Measurements from ENCODE around the gene ABCC1.

The ABCC1 gene

DNA sequence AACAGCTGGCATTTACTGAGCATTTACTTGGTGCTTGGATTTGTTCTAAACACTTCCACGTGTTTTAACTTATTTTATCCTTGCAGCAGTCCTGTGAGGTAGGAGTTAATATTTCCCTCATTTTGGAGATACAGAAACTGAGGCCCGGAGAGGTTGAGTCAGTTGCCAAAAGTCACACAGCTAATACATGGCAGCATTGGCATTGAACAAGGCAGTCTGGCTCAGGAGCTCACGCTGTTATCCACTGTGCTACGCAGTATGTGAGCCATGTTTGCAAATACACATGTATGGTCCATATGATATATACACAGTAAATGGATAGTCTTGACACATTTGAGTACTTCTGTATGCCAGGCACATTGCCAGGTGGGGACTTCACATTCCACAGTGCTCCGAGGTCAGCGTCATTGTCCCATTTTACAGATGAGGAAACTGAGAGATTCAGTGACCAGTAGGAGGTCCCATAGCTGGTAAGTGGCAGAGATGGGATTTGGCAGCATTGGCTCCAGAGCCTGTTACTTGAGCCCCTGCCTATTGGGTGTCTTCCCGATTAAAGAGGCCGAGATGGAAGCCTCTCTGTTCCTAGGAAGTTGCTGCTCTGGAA, 163.1 kb downstream of the ABCC1 start:
- TF ChIP-seq, protein P1, sequence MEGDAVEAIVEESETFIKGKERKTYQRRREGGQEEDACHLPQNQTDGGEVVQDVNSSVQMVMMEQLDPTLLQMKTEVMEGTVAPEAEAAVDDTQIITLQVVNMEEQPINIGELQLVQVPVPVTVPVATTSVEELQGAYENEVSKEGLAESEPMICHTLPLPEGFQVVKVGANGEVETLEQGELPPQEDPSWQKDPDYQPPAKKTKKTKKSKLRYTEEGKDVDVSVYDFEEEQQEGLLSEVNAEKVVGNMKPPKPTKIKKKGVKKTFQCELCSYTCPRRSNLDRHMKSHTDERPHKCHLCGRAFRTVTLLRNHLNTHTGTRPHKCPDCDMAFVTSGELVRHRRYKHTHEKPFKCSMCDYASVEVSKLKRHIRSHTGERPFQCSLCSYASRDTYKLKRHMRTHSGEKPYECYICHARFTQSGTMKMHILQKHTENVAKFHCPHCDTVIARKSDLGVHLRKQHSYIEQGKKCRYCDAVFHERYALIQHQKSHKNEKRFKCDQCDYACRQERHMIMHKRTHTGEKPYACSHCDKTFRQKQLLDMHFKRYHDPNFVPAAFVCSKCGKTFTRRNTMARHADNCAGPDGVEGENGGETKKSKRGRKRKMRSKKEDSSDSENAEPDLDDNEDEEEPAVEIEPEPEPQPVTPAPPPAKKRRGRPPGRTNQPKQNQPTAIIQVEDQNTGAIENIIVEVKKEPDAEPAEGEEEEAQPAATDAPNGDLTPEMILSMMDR (IDR thresholded peaks at IDR 0.05; ENCODE audit: low read depth, low read length) = no peak
- H3K4me3 ChIP-seq (ENCODE audit: low read depth, low read length) = no peak overlapping the region

DNA sequence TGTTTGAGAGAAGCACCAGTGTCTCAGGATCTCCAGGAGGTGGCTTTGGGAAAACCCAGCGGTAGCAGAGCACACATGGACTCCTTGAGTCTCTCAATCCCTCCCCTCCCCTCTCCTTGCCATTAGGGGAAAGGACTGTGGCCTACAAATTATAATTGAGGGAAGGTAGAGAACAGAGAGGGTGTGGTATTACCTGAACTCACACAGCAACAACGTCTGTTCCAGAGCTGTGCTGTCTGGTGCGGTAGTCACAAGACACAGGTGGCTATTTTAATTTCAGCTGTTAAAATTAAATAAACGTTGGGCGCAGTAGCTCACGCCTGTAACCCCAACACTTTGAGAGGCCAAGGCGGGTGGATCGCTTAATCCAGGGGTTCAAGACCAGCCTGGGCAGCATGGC, 163.7 kb downstream of the ABCC1 start:
- TF ChIP-seq, protein P1 (IDR thresholded peaks at IDR 0.05; ENCODE audit: low read depth, low read length) = no peak
- no peak overlapping the region for H3K4me3 ChIP-seq (ENCODE audit: low read depth, low read length)

DNA sequence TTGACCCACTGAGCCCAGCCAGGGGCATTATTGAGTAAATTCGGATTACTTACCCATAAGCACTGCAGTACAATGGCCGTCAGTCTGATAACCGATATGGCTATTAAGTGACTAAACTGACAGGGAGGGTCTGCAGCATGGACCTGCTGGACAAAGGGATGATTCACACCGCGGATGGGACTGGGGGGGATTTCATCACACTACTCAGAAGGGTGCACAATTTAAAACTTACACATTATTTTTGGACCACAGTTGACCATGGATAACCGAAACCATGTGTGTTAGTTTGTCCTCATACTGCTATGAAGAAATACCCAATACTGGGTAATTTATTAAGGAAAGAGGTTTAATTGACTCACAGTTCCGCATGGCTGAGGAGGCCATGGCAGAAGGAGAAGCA, 167.4 kb downstream of the ABCC1 start:
- TF ChIP-seq, protein P1 (IDR thresholded peaks at IDR 0.05; ENCODE audit: low read depth, low read length) = no peak
- no peak overlapping the region for H3K4me3 ChIP-seq (ENCODE audit: low read depth, low read length)

DNA sequence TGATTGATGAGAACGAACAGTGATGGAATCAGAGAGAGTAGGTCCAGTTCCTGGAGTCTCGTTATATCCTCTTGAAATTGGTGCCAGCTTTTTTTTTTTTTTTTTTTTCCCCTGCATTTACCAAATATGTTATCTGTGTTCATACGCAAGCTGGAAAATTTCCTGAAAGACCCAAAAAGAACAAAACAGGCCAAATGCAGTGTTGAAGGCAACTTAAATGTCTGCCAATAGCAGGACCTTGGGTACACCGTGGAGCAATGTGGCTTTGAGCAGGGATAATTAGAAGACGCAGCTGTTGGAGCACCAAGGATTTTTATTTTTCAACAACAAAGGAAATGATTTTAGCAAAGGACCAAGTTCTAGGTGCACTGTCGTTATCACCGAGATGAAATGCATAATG, 168.9 kb downstream of the ABCC1 start:
- TF ChIP-seq, protein P1 (IDR thresholded peaks at IDR 0.05; ENCODE audit: low read depth, low read length) = no peak
- no peak overlapping the region for H3K4me3 ChIP-seq (ENCODE audit: low read depth, low read length)

DNA sequence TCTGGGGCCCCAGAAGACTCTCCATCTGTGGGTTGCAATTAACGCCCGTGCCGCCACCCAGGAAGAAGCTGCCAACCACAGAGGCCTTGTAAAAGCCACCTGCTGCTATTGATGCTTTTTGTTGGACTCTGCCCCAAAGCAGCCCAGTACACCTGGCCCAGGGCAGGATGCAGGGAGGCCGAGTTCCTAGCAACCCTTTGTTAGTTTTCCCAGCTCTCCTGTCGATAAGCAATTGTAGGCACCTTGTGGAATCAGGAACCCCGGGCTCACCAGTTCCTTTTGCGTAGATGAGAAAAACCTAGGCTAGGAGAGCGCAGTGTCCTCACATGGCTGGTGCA, 170.6 kb downstream of the ABCC1 start:
- no peak overlapping the region for H3K4me3 ChIP-seq (ENCODE audit: low read depth, low read length)
- TF ChIP-seq, protein P1 (IDR thresholded peaks at IDR 0.05; ENCODE audit: low read depth, low read length) = no peak

DNA sequence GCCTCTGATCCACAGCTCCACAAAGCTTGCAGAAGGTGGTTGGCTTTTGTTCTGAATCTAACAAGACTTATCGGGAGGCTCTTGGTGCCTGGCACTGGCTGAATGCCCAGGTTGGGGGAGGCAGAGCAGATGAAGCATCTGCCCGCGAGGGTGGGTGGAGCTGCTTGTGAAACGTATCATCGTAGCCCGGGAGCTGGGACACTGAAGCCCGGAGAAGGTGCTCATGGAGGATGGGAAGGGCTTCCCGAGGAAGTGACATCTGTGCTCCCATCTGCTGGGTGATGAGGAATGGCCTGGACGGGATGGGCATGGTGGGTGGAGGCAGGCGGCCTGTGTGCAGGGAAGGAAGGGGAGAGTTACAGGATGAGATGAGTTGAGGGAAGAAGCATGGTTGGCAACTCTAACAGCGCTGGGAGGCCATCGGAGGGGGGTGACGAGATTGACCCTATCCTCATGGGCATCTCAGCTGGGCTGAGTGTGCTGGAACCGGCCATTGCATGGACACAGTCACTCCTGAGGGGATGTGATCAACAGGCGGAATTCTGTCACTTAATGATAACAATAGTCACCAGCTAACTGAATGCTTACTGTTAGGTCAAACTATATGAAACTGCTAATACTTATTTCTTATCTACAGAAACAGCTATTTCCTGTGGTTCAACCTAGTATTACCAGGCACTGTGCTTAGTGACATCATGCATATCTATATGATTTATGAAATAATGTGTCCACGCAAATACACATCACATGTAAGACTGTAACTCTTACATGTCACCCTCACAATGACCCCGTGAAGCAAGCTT, 171.2 kb downstream of the ABCC1 start:
- no peak overlapping the region for H3K4me3 ChIP-seq (ENCODE audit: low read depth, low read length)

More for the DNA sequence above, 171.2 kb downstream of the ABCC1 start:
- TF ChIP-seq, protein P1 (IDR thresholded peaks at IDR 0.05; ENCODE audit: low read depth, low read length) = no peak

Measured in WI38 (cell line).